SK-N-MC (cell line): ENCODE results near the gene PTPRO.

ENCODE experiments used
- EZH2 ChIP-seq: fragments of 200-600 bp; sonication (generic); IDR thresholded peaks from one replicate; pipeline ENCODE4 v1.6.1; 2017; ENCODE audit warnings: antibody characterized with exemption
- FOXP2 ChIP-seq: optimal IDR thresholded peaks from 2 replicates; pipeline ENCODE3; 2011; ENCODE audit warnings: mild to moderate bottlenecking, moderate library complexity; ENCODE audit not compliant: insufficient read depth; ENCODE audit errors: extremely low read length, control extremely low read depth
- POLR2AphosphoS5 ChIP-seq: IDR thresholded peaks from 2 replicates; pipeline ENCODE4 v1.6.1; 2012; ENCODE audit warnings: mild to moderate bottlenecking, low read depth, low read length, borderline replicate concordance

- TF ChIP-seq EZH2 (no peak), POLR2AphosphoS5 (no peak), FOXP2 (no peak)
These were observed 273.9 kb downstream of the PTPRO start for GRCh38 chr12:15596174-15596573.
